ENCODE measurements around the gene MAEA. TPM values are rescaled to one million over a fixed set of nuclear protein-coding genes. Genes with fewer than 3 reads are reported as not detected.

Gene MAEA
- total and polyA plus RNA-seq, 10 of the 15 experiments (the other 5 are each of a cell fraction or from before 2014, with no cell fraction given) = 3.6 to 67.1 (median 54.6) TPM

- H2AFZ ChIP-seq (ENCODE audit: control insufficient read depth, low read depth, low read length) = no peak overlapping the region
- in situ Hi-C loops (cut with MboI) = no loop called here
- H3K27me3 ChIP-seq (replicated peaks in 1 of 2; ENCODE audit: control insufficient read depth in 2 of 2, insufficient read depth in 2 of 2, low read length in 1 of 2) = no peaks in the 10 kb centered on the region
- H3K9ac ChIP-seq (ENCODE audit: control insufficient read depth, insufficient read depth, low read length) = no peak overlapping the region
- ChIA-PET RAD21 (ENCODE audit: unreplicated experiment) (no interaction called here), POLR2A (no interaction called here), SMC1A (ENCODE audit: uncharacterized antibody, unreplicated experiment) (no interaction called here), CTCF (no interaction called here)
- no TSS peak for BruUV-seq (replicated peaks)
- no peaks in the 10 kb centered on the region for H3K9me3 ChIP-seq (replicated peaks; ENCODE audit: control insufficient read depth, insufficient read depth, low read length)
- no peaks in the 10 kb centered on the region for H3K79me2 ChIP-seq (ENCODE audit: control insufficient read depth, insufficient read depth, low read length)
- no peak for TF ChIP-seq RELA (IDR thresholded peaks at IDR 0.05; ENCODE audit: borderline replicate concordance, partially characterized antibody)
- TF ChIP-seq IKZF1 (conservative IDR thresholded peaks at IDR 0.05) = no peak
- no peak for TF ChIP-seq ZNF24 (IDR thresholded peaks at IDR 0.05)
- TF ChIP-seq, protein P1, sequence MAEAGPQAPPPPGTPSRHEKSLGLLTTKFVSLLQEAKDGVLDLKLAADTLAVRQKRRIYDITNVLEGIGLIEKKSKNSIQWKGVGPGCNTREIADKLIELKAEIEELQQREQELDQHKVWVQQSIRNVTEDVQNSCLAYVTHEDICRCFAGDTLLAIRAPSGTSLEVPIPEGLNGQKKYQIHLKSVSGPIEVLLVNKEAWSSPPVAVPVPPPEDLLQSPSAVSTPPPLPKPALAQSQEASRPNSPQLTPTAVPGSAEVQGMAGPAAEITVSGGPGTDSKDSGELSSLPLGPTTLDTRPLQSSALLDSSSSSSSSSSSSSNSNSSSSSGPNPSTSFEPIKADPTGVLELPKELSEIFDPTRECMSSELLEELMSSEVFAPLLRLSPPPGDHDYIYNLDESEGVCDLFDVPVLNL (IDR thresholded peaks at IDR 0.05; ENCODE audit: low read depth, low read length) = no peak
- TF ChIP-seq MEF2A (IDR thresholded peaks at IDR 0.05; ENCODE audit: insufficient read depth, low read depth, low read length) = no peak
- no peak for TF ChIP-seq POLR2A (IDR thresholded peaks at IDR 0.05; ENCODE audit: low read depth, low read length)
- no peak for TF ChIP-seq PRDM15 (CRISPR knock-in tag; IDR thresholded peaks at IDR 0.05)
- TF ChIP-seq RUNX3 (IDR thresholded peaks at IDR 0.05; ENCODE audit: low read length) = no peak
- TF ChIP-seq, protein P2, sequence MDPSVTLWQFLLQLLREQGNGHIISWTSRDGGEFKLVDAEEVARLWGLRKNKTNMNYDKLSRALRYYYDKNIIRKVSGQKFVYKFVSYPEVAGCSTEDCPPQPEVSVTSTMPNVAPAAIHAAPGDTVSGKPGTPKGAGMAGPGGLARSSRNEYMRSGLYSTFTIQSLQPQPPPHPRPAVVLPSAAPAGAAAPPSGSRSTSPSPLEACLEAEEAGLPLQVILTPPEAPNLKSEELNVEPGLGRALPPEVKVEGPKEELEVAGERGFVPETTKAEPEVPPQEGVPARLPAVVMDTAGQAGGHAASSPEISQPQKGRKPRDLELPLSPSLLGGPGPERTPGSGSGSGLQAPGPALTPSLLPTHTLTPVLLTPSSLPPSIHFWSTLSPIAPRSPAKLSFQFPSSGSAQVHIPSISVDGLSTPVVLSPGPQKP (IDR thresholded peaks at IDR 0.05; ENCODE audit: low read depth, low read length) = no peak
- peaks cover 0 to 3% of the 10 kb centered on the region in 2 experiments; a peak in 3 of 4 replicates for H3K36me3 ChIP-seq (ENCODE audit: control insufficient read depth in 2 of 2, insufficient read depth in 2 of 2, low read length in 1 of 2)
- DNase-seq (ENCODE audit: low read depth, low spot score) = no peak
- ATAC-seq = no peak
- 92% methylated on average over 16 of the region's 16 CpGs for WGBS (ENCODE audit: insufficient coverage, insufficient replicate concordance, low lambda C conversion rate, missing lambda C conversion rate)
- intact Hi-C loops (cut with micrococcal nuclease; ENCODE audit: unreplicated experiment) = loop anchor here (5.0 kb wide), 1 partner anchor 333 kb away; no protein-coding TSS in a partner anchor
- H3K4me1 ChIP-seq (ENCODE audit: control insufficient read depth, insufficient read depth, low read length) = no peaks in the 10 kb centered on the region
- no peaks in the 10 kb centered on the region for H4K20me1 ChIP-seq (ENCODE audit: control insufficient read depth, insufficient read depth)
- no peak overlapping the region for H3K27ac ChIP-seq (ENCODE audit: control insufficient read depth, insufficient read depth)
- H3K4me3 ChIP-seq = no peak overlapping the region
- no peak overlapping the region for H3K4me2 ChIP-seq (ENCODE audit: control insufficient read depth, insufficient read depth)
- no peak for FAIRE-seq
Observed at GRCh38 chr4:1359976-1360375, 70.3 kb downstream of the MAEA start.

Data from GM12878 (cell line).